ENCODE measurements around the gene SPTBN1.

SPTBN1 gene

DNA sequence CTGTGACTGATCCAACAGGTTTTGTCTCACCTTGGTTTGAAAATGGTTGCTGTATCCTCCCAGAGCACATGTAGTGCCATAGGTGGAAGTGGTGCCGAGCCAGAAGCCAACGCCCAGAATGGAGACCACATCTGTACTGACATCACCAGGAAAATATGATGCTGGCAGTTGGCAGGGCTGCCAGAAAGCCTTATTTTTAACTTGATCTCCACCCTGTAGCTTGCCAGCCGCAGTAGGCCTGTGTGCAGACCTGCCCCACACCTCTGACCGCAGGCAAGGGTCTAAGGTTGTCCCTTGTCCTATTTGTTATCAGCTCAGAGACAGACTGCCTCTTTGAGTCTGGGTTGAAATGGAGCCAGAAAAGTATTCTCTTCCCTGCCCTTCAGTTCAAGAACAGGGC is 143.8 kb downstream of the SPTBN1 start:
- no peak overlapping the region for H3K9ac ChIP-seq (ENCODE audit: low read length)
- H3K79me1 ChIP-seq (ENCODE audit: low read length), result no peaks in the 10 kb centered on the region
- H3K9me3 ChIP-seq (ENCODE audit: insufficient read depth, low read depth, low read length), result peaks cover 2% of the 10 kb centered on the region
- H3K4me3 ChIP-seq (ENCODE audit: low read depth, low read length), result no peak overlapping the region
- H2BK5ac ChIP-seq (ENCODE audit: low read depth, low read length, poor library complexity), result no peak overlapping the region
- H3K23ac ChIP-seq (ENCODE audit: low read length), result no peak overlapping the region
- no peak overlapping the region for H4K8ac ChIP-seq (ENCODE audit: low read depth, low read length)
- H3K36me3 ChIP-seq (ENCODE audit: control insufficient read depth in 1 of 2, insufficient read depth in 2 of 2, low read length in 2 of 2), result peaks cover 6 to 21% of the 10 kb centered on the region in 2 experiments
- H3K18ac ChIP-seq (ENCODE audit: low read length), result no peak overlapping the region
- peak; percentile 60 to 83 for DNase-seq
- H2AFZ ChIP-seq (ENCODE audit: insufficient read depth, low read length, poor library complexity), result no peak overlapping the region
- H4K12ac ChIP-seq (ENCODE audit: low read depth, low read length), result no peak overlapping the region
- H2BK12ac ChIP-seq (ENCODE audit: low read length), result no peak overlapping the region
- no peaks in the 10 kb centered on the region for H3K27me3 ChIP-seq (ENCODE audit: insufficient read depth, low read length)
- no peak overlapping the region for H2AK5ac ChIP-seq (ENCODE audit: low read length)
- H4K91ac ChIP-seq (ENCODE audit: low read depth, low read length), result no peak overlapping the region
- H3K4ac ChIP-seq (ENCODE audit: low read depth, low read length), result no peak overlapping the region
- peaks cover 8 to 10% of the 10 kb centered on the region in 2 experiments for H3K4me1 ChIP-seq (ENCODE audit: control insufficient read depth in 1 of 2, insufficient read depth in 2 of 2, low read length in 2 of 2)
- H3K27ac ChIP-seq (ENCODE audit: low read depth, low read length), result no peak overlapping the region
- H2BK120ac ChIP-seq (ENCODE audit: insufficient read depth, low read length, poor library complexity), result no peak overlapping the region
- H3K14ac ChIP-seq (ENCODE audit: low read length), result no peak overlapping the region
- H3K79me2 ChIP-seq (ENCODE audit: control insufficient read depth, insufficient read depth, low read length, poor library complexity), result peaks cover 7% of the 10 kb centered on the region
- H3K4me2 ChIP-seq (ENCODE audit: low read length), result no peak overlapping the region
- no CpG with 5 or more reads among the region's 4 CpGs for WGBS (ENCODE audit: extremely low coverage, insufficient coverage, insufficient read length)

- Histone ChIP-seq H2BK120ac (ENCODE audit: insufficient read depth, low read length, poor library complexity) (no peak overlapping the region), H3K27ac (ENCODE audit: low read depth, low read length) (no peak overlapping the region), H2BK5ac (ENCODE audit: low read depth, low read length, poor library complexity) (no peak overlapping the region), H3K27me3 (ENCODE audit: insufficient read depth, low read length) (no peaks in the 10 kb centered on the region), H3K4me1 (ENCODE audit: control insufficient read depth in 1 of 2, insufficient read depth in 2 of 2, low read length in 2 of 2) (peaks cover 6 to 11% of the 10 kb centered on the region in 2 experiments), H3K14ac (ENCODE audit: low read length) (no peak overlapping the region), H4K91ac (ENCODE audit: low read depth, low read length) (no peak overlapping the region), H3K36me3 (ENCODE audit: control insufficient read depth in 1 of 2, insufficient read depth in 2 of 2, low read length in 2 of 2) (peaks cover 3 to 14% of the 10 kb centered on the region in 2 experiments), H3K4me2 (ENCODE audit: low read length) (no peak overlapping the region), H3K18ac (ENCODE audit: low read length) (no peak overlapping the region), H2AK5ac (ENCODE audit: low read length) (no peak overlapping the region), H3K23ac (ENCODE audit: low read length) (no peak overlapping the region), H3K4me3 (ENCODE audit: low read depth, low read length) (no peak overlapping the region), H3K79me2 (ENCODE audit: control insufficient read depth, insufficient read depth, low read length, poor library complexity) (peaks cover 7% of the 10 kb centered on the region), H4K8ac (ENCODE audit: low read depth, low read length) (no peak overlapping the region), H3K4ac (ENCODE audit: low read depth, low read length) (peak overlapping the region; percentile 12), H3K9ac (ENCODE audit: low read length) (no peak overlapping the region), H4K12ac (ENCODE audit: low read depth, low read length) (no peak overlapping the region), H3K79me1 (ENCODE audit: low read length) (no peaks in the 10 kb centered on the region), H2AFZ (ENCODE audit: insufficient read depth, low read length, poor library complexity) (no peak overlapping the region), H3K9me3 (ENCODE audit: insufficient read depth, low read depth, low read length) (peaks cover 2% of the 10 kb centered on the region), H2BK12ac (ENCODE audit: low read length) (no peak overlapping the region)
- WGBS (ENCODE audit: extremely low coverage, insufficient coverage, insufficient read length), result no CpG with 5 or more reads among the region's 2 CpGs
- no peak for DNase-seq
Observed at GRCh38 chr2:54601339-54601738, 145.2 kb downstream of the SPTBN1 start.

DNA sequence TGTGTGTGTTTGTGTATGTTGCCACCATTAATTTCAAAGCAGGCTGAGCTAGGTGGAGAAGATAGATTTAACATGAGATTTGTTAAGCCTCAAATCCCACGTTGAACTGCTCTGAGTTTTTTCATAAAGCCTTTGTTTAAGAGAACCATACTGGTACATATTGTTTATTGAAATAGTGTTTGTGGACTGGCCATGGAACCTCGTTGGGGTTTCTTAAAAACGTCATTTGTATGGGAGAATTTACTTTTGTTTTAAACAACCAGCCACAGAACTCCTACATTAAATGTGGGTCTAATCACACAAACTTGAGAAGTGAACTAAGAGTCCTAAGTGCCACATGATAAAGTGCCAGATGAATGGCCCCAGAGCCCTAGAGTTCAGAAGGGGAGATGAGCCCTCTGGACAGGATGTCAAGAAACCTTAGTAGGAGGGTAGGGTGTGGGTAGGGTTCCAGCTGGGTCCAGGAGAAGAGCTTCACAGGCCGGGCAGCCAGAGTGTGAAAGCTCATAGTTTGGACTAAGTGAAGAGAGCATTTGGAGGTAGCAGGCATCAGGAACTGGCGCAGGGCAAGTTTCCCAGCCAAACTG is 146.7 kb downstream of the SPTBN1 start:
- no peak overlapping the region for H3K23ac ChIP-seq (ENCODE audit: low read length)
- H3K27ac ChIP-seq (ENCODE audit: low read depth, low read length), result no peak overlapping the region
- H3K4me1 ChIP-seq (ENCODE audit: control insufficient read depth in 1 of 2, insufficient read depth in 2 of 2, low read length in 2 of 2), result peaks cover 6 to 11% of the 10 kb centered on the region in 2 experiments
- H3K4me3 ChIP-seq (ENCODE audit: low read depth, low read length), result no peak overlapping the region
- peaks cover 8% of the 10 kb centered on the region for H3K79me2 ChIP-seq (ENCODE audit: control insufficient read depth, insufficient read depth, low read length, poor library complexity)
- H3K79me1 ChIP-seq (ENCODE audit: low read length), result no peaks in the 10 kb centered on the region
- H2AK5ac ChIP-seq (ENCODE audit: low read length), result no peak overlapping the region
- H2BK120ac ChIP-seq (ENCODE audit: insufficient read depth, low read length, poor library complexity), result no peak overlapping the region
- H3K14ac ChIP-seq (ENCODE audit: low read length), result no peak overlapping the region
- H3K36me3 ChIP-seq (ENCODE audit: control insufficient read depth in 1 of 2, insufficient read depth in 2 of 2, low read length in 2 of 2), result peaks cover 4 to 14% of the 10 kb centered on the region in 2 experiments
- no peak overlapping the region for H4K8ac ChIP-seq (ENCODE audit: low read depth, low read length)
- H3K9me3 ChIP-seq (ENCODE audit: insufficient read depth, low read depth, low read length), result peaks cover 2% of the 10 kb centered on the region
- no peaks in the 10 kb centered on the region for H3K27me3 ChIP-seq (ENCODE audit: insufficient read depth, low read length)
- no peak overlapping the region for H3K4me2 ChIP-seq (ENCODE audit: low read length)
- H4K91ac ChIP-seq (ENCODE audit: low read depth, low read length), result no peak overlapping the region
- no peak overlapping the region for H2AFZ ChIP-seq (ENCODE audit: insufficient read depth, low read length, poor library complexity)
- no peak overlapping the region for H4K12ac ChIP-seq (ENCODE audit: low read depth, low read length)
- H3K18ac ChIP-seq (ENCODE audit: low read length), result no peak overlapping the region
- H2BK12ac ChIP-seq (ENCODE audit: low read length), result no peak overlapping the region
- peak overlapping the region; percentile 50 for H3K4ac ChIP-seq (ENCODE audit: low read depth, low read length)
- no CpG with 5 or more reads among the region's 5 CpGs for WGBS (ENCODE audit: extremely low coverage, insufficient coverage, insufficient read length)
- H2BK5ac ChIP-seq (ENCODE audit: low read depth, low read length, poor library complexity), result no peak overlapping the region
- no peak overlapping the region for H3K9ac ChIP-seq (ENCODE audit: low read length)
- DNase-seq, result no peak

DNA sequence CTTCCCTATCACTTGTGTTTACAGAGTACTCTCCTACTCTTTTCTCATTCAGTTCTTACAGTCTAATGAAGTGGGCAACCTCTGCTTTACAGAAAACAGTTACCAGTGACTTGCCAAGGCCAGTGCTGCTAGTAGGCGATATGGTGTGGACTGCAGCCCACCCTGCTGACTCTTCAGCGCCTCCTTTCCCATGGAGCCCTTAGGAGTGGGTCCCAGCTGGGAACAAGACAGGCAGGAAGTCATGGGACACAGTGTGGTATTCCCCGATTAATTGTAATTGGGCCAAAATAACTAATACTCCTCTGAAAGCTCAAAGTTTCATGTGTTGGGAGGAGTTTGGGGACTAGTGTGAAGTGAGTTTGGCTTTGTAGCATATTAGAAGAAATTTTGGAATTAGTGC is 147.2 kb downstream of the SPTBN1 start:
- no peak overlapping the region for H3K27ac ChIP-seq (ENCODE audit: low read depth, low read length)
- no peak overlapping the region for H4K12ac ChIP-seq (ENCODE audit: low read depth, low read length)
- H3K79me2 ChIP-seq (ENCODE audit: control insufficient read depth, insufficient read depth, low read length, poor library complexity), result peaks cover 10% of the 10 kb centered on the region
- no peak overlapping the region for H3K4me3 ChIP-seq (ENCODE audit: low read depth, low read length)
- H2AK5ac ChIP-seq (ENCODE audit: low read length), result no peak overlapping the region
- H3K4me2 ChIP-seq (ENCODE audit: low read length), result no peak overlapping the region
- H3K4ac ChIP-seq (ENCODE audit: low read depth, low read length), result no peak overlapping the region
- H4K91ac ChIP-seq (ENCODE audit: low read depth, low read length), result no peak overlapping the region
- WGBS (ENCODE audit: extremely low coverage, insufficient coverage, insufficient read length), result no CpG with 5 or more reads among the region's 3 CpGs
- no peak for DNase-seq
- H3K36me3 ChIP-seq (ENCODE audit: control insufficient read depth in 1 of 2, insufficient read depth in 2 of 2, low read length in 2 of 2), result peaks cover 5 to 14% of the 10 kb centered on the region in 2 experiments
- no peak overlapping the region for H2BK120ac ChIP-seq (ENCODE audit: insufficient read depth, low read length, poor library complexity)
- peaks cover 2% of the 10 kb centered on the region for H3K9me3 ChIP-seq (ENCODE audit: insufficient read depth, low read depth, low read length)
- no peaks in the 10 kb centered on the region for H3K27me3 ChIP-seq (ENCODE audit: insufficient read depth, low read length)
- H2BK5ac ChIP-seq (ENCODE audit: low read depth, low read length, poor library complexity), result no peak overlapping the region
- no peak overlapping the region for H3K23ac ChIP-seq (ENCODE audit: low read length)
- H3K18ac ChIP-seq (ENCODE audit: low read length), result no peak overlapping the region
- no peak overlapping the region for H2AFZ ChIP-seq (ENCODE audit: insufficient read depth, low read length, poor library complexity)
- peaks cover 6 to 11% of the 10 kb centered on the region in 2 experiments for H3K4me1 ChIP-seq (ENCODE audit: control insufficient read depth in 1 of 2, insufficient read depth in 2 of 2, low read length in 2 of 2)
- no peak overlapping the region for H2BK12ac ChIP-seq (ENCODE audit: low read length)
- H3K9ac ChIP-seq (ENCODE audit: low read length), result no peak overlapping the region
- H4K8ac ChIP-seq (ENCODE audit: low read depth, low read length), result no peak overlapping the region
- H3K14ac ChIP-seq (ENCODE audit: low read length), result no peak overlapping the region
- no peaks in the 10 kb centered on the region for H3K79me1 ChIP-seq (ENCODE audit: low read length)
